GM21717 (cell line): ENCODE results near the gene TADA2A.
A peak's percentile ranks its signal among the peaks of the same experiment; 100 is the strongest.
"Not testable (repeated sequence)": the region's sequence is repeated elsewhere in the genome, so short reads cannot be mapped to it uniquely, and the experiment has no call there.

Source experiments
- ATAC-seq: cut with Tn5 transposase; IDR thresholded peaks from one replicate; pipeline ENCODE4 v1.9.1; 2021; ENCODE audit warnings: mild to moderate bottlenecking, moderate library complexity; ENCODE audit not compliant: unreplicated experiment

Gene TADA2A

DNA sequence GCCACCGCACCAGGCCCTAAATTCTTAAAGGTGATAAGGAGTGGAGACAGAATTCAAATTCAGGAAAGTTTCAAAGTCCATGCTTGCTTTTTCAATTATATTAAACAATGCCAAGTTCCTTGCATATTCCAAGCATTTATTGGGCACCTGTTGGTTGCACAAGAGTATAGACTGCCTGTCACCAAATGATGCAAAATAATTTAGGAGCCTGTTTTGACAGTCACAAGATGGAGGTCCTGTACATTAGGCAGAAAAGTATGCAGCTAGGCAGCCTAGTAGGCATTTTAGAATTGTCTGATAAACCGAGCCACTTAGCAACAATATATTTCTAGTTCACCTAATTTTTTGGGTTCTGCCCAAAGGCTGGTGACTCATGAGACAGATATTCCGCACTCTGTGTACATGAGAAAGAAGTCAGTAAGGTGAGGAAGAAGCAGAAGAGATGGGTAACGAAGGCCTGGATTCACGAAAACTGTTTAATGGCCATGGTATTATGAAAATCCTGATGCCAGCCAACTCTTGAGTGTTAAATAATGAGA is 7.4 kb upstream of the TADA2A start:
- ATAC-seq, result no peak

DNA sequence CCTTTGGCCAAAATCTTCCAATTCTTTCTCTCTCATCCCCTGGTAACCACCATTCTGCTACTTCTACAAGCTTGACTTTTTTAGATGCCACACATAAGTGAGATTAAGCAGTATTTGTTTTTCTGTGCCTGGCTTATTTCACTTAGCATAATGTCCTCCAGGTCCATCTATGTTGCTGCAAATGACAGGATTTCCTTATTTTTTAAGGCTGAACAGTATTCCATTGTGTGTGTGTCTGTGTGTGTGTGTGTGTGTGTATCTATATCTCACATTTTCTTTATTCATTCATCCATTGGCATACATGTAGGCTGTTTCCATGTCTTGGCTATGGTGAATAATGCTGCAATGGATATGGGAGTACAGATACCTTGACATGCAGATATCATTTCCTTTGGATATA is 6.2 kb upstream of the TADA2A start:
- no peak for ATAC-seq

DNA sequence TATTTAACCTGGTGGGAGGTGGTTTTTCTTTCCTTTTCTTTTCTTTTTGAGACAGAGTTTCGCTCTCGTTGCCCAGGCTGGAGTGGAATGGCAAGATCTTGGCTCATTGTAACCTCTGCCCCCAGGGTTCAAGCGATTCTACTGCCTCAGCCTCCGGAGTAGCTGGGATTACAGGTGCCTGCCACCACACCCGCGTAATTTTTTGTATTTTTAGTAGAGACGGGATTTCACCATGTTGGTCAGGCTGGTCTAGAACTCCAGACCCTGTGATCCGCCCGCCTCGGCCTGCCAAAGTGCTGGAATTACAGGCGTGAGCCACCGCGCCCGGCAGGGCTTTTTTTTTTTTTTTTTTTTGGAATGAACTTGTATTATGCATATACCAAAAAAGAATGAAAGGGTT is 1.2 kb upstream of the TADA2A start:
- not testable (repeated sequence) for ATAC-seq

DNA sequence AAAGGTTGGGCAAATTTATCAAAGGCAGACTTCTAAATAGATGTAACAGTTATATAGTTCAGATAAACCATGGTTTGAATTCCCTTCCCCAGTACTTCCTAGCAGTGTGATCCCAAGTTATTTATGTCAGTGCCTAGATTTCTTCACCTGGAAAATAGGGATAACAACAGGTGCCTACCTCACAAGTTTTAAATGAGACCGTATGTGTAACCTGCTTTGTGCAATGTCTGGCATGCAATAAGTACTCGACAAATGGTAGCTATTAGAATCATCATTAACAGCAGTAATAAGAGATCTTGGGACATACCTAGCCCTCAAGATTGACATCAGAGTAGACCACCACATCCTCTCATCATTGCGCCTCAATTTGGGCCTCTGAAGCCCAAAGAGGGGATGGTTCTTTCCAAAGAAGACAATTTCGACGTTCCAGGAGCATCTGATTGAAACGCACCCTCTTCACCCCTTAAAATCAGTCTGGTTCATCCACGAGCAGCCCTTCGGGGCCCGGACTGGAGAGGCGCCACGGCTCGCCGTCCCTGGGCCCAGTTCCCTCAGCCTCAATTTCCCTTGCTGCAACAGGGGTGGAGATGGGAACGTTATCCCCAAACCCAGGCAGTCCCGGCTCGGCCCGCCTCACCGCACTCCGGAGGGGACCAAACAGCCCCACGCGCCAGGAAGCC is 591 bp upstream of the TADA2A start:
- peak; percentile 29 for ATAC-seq

DNA sequence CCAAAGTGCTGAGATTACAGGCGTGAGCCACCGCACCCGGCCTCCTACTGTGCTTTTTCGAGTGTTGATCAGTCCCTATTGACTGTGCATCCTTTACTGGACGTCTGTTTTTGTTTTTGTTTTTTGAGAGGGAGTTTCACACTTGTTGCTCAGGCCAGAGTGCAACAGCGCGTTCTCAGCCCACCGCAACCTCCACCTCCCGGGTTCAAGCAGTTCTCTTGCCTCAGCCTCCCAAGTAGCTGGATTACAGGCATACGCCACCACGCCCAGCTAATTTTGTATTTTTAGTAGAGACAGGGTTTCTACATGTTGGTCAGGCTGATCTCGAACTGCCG is 1.4 kb downstream of the TADA2A start:
- not testable (repeated sequence) for ATAC-seq

DNA sequence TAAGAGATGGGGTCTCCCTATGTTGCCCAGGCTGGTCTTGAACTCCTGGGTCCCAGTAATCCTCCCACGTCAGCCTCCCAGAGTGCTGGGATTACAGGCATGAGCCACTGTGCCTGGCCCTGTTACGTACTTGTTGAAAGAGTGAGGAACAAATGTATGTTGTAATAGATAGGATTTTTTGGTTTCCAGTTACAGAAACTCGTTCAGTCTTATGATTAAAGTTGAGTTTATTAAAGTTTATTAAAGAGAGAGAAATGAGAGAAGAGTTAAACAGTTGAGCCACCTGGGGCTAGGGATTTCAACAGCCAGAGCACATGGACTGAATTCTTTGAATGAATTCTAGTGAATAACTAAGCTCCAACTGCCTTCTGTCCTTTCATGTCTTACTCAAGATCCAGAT is 3.7 kb downstream of the TADA2A start:
- ATAC-seq, result no peak

DNA sequence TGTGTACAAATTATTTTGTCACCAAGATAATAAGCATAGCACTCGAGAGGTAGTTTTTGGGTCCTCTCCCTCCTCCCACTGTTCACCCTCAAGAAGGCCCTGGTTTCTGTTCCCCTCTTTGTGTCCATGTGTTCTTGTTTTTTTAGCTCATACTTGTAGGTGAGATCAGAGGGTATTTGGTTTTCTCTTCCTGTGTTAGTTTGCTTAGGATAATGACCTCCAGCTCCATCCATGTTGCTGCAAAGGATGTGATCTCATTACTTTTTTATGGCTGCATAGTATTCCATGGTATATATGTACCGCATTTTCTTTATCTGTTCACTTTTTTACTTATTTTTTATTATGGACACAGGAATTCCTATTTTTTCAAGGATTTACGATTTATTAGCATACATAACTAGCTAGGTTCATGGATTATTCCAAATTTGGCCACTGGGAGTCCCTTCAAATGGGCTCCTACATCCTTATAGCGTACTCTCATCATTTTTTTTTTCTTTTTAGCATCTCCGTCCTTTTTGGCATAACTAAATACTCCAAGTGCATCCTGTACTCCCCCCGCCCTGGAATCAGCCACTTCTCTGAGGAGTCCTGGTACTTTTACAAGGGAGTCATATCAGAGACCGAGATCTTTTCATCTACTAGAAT is 7.3 kb downstream of the TADA2A start:
- no peak for ATAC-seq

DNA sequence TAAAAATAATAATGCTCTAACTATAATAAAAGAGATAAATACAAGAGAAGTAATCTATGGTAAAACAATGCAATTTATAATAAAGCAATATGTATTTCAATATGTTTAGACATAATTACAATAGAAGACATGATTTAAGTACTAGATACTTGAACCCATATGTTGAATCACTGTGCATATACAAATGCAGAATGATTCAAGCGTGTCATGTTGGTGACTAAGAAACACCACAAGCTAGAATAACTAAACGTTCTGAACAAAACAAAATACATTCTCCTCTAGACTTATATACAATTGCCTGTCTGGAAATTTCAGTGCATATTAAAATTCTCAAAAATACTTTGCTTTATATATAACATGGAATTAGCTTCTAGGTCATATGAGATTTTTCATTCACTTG is 11.2 kb downstream of the TADA2A start:
- no peak for ATAC-seq

DNA sequence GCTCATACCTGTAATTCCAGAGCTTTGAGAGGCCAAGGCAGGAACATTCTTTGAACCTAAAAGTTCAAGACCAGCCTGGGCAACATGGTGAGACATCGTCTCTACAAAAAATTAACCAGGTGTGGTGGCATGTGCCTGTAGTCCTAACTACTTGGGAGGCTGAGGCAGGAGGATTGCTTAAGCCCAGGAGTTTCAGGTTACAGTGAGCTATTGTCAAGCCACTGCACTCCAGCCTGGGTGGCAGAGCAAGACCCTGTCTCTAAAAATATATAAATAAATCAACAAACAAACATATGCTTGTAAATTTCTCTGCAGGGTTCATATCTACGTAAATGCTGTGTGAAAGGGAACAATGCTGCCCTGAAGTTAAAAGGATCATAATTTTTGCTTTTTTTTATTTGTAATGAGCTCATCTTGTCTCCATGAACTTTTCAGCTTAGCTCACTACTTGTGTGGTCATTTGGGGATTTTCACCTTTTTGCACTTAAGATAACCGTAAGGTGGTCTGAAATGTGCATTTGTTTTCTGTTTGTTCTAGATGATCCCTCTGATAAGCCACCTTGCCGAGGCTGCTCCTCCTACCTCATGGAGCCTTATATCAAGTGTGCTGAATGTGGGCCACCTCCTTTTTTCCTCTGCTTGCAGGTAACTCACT is 16.4 kb downstream of the TADA2A start:
- no peak for ATAC-seq

DNA sequence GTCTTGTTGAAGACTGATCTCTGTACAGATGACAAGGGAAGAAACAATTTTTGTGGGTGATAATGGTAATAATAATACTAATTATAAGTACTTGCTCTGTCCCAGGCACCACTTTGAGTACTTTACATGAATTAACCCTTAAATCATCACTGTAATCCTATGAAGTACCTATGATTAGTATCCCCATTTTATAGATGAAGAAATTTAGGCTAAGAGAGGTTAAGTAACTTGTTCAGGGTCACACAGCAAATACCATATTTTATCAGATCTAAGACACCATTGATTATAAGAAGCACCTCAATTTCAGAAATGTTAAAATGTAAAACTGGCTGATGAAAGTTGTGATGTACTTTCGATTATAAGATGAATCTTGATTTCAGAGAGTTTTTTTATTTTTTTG is 18.6 kb downstream of the TADA2A start:
- no peak for ATAC-seq

DNA sequence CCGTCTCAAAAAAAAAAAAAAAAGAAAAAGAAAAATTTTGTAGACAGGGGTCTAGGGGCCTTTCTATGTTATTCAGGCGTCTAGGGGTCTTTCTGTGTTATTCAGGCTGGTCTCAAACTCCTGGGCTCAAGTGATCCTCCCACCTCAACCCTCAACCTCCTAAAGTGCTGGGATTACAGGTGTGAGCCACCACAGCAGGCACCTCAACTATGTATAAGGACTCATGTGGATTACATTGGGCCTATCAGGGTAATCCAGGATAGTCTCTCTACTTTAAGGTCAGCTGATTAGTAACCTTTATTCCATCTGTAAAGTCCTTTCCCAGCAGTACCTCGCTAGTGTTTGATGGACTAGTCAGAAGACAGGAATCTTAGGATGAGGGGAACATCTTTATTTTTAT is 22.4 kb downstream of the TADA2A start:
- ATAC-seq, result no peak

DNA sequence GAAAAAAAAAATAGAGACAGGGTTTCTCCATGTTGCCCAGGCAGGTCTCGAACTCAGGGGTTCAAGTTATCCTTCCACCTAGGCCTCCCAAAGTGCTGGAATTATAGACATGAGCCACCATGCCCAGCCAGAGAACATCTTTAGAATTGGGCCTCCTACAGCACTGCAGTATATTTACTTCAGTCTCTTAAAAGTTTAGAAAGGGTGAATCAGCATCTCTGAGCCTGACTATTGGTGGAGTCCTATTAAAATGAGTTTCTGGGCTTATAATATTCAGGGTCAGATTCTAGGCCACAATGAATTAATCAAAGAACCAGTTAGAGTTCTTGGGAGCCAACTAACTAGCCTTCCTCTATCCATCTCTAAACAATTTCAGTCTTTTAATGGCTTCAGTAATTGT is 22.8 kb downstream of the TADA2A start:
- no peak for ATAC-seq

DNA sequence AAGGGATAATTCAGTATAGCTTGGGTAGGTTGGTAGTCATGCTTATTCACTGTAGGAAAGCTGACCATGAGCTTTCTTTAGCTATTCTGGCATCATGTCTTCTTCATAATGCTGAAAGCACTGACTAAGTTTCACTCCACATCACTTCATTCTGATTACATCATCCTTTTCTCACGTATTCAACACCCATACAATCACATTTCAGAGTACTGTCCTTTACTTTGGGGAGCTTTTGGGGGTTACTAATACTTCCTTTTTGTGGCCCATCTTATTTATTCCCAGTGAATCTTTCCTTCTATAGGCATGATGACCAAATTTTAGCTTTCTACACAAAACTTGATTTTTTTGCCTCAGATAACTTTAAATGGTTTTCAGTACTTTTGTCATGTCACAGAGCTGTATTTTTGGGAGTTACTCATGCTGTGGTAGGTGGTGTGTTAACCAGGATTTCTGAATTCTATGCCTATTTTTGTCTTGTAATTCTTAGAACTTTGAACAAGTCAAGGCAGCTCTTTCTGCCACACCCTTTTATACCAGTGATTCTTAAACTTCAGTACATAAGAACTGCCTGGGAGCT is 23.5 kb downstream of the TADA2A start:
- ATAC-seq, result no peak

DNA sequence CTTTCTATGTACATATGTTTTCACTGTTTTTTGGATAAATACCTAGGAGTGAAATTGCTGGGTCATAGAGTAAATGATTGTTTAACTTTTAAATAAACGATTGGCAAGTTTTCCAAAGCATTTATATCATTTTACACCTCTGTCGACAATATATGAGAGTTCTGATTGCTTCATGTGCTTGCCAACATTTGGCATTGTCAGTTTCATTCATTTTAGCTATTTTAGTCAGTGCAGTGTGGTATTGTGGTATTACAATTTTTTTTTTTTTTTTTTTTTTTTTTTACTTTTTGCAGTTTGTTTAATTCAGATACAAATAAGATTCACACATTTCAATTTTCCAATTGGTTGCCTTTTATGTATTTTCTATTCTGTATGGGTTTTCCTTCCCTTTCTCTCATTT is 26.0 kb downstream of the TADA2A start:
- no peak for ATAC-seq

DNA sequence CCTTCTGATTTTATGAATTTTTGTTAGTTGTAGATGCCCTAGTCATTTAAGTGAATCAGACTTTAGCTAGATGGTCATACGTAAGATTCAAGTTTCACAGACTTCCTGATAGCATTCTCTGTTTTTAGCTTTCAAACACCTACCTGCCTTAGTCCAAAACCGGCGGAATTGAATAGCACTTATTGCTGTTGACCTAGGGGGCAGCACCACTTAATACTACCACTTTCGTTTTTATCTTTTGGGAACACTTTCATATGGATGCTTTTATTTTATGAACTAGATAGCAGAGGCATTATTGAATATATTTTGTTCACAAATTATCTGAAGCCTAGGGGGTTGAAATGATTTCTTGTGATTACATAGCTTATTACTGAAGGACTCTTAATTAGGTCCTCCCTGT is 31.5 kb downstream of the TADA2A start:
- no peak for ATAC-seq

DNA sequence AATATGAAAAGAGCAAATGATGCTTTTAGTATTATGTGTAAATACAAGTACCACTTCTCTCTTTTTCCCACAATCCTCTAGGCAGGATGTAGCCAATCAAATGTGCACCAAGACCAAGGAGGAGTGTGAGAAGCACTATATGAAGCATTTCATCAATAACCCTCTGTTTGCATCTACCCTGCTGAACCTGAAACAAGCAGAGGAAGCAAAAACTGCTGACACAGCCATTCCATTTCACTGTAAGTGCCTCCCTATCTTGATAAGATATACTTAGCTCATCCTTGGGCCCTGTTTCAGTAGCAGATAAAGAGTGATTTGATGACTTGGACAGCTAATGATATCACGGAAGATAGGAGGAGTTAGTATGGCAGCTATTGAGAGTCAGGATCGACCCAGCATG is 33.7 kb downstream of the TADA2A start:
- no peak for ATAC-seq

DNA sequence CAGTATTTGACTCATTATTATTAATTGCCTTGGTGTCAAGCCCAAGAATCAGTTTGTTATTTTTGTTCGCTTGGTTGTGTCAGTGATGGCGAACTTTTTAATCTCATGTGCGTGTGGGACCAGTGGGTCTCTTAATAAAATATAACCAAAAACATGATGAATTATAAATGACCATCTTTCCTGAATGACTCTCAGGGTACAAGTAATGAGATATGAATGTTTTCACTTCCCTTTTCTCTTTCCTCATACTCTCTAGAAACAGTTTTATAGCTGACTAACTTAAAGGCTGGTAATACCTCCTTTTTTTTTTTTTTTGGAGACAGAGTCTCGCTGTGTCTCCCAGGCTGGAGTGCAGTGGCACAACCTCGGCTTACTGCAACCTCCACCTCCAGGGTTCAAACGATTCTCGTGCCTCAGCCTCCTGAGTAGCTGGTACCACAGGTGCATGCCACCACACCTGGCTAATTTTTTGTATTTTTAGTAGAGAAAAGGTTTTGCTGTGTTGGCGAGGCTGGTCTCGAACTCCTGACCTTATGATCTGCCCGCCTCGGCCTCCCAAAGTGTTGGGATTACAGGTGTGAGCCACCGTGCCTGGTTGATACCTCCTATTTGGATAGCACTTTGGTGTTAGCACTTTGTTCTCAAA is 34.8 kb downstream of the TADA2A start:
- ATAC-seq, result not testable (repeated sequence)

DNA sequence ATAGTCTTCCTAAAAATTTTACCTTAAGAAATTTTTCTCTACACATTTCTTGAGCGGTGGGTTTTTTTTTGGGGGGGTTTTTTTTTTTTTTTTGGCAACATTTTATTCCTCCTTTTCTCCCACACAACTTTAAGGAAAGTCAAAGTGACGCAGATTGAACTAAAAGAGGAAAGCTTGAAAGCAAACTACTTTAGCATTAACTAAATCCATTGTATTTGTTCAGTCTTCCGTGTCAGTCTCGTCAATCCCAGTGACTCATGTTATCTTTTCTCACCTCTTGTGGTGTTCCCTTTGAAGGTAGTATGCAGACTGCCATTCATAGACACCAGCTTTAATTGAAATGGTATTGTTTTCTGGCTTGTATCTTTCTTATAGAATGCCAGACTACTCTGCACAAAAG is 39.3 kb downstream of the TADA2A start:
- ATAC-seq, result no peak

DNA sequence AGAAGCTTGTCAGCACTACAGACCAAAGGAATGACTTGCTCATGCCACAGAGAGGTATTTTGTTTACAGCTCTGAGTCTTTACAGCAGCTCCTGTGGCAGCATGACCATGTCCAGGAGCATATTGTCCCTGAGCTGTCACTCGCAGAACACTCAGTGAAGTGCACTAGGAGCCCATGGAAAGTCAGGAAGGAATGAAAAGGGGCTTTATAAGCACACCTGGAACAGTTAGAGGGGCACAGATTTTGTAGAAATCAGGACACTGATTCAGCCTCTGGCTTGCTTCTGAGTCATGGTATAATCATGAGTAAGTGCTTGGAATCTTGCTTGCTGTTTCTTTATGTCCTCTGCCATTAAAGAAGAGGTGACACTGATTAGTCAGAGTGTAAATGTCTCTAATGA is 41.0 kb downstream of the TADA2A start:
- no peak for ATAC-seq

DNA sequence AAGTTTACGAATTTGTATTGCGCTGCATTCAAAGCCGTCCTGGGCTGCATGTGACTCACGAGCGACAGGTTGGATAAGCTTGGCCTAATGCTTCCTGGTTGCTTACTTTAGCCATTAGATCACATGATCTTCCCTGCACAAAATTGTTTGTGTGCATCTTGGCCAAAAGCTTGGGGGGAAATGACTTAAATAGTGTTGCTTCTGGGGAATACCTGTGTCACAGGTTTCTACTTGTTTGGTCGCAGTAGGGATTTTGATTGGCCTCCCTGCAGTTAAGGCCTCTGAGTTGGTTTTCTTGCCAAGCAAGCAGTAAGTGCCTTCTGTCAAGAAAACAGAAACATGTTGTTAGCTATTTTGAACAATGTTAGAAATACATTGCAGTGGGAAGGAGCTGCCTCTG is 43.4 kb downstream of the TADA2A start:
- no peak for ATAC-seq

DNA sequence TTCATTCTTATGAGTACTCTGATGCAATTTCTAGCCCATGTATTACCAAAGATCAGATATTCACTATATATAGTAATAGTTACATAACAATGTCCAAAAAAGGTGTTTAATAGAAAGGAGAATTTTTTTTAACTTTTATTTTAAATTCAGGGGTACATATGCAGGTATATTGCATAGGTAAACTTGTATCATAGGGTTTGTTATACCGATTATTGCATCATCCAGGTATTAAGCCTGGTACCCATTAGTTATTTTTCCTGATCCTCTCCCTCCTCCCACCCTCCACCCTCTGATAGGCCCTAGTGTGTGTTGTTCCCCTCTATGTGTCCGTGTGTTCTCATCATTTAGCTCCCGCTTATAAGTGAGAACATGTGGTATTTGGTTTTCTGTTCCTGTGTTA is 51.1 kb downstream of the TADA2A start:
- ATAC-seq, result not testable (repeated sequence)
